HTR-8/SVneo (cell line): ENCODE data around the gene SNX15.

Experiments
- DNase-seq: peaks from one replicate; pipeline ENCODE4 v3.0.0; 2011; ENCODE audit warnings: low spot score, mixed read lengths; ENCODE audit not compliant: insufficient read length
- FAIRE-seq: peaks from 2 replicates; lab custom pipeline; 2011; peaks lifted over from hg19 to GRCh38; lab: Jason Lieb, UNC

SNX15 gene

DNA sequence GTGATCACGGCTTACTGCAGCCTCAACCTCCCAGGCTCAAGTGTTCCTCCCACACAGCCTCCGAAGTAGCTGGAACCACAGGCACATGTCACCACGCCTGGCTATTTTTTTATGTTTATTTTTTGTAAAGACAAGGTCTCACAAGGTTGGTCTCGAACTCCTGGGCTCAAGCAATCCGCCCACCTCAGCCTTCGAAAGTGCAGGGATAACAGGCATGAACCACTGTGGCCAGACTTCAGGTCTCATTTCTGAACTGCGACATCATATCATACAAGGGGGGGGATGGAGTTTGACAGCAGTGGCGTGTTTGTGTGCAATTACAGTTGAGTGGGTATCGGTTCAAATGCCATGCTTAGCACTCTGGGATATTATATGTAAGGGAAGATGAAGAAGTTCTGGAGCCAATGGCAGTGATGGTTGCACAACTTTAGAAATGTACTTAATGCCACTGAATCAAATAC lies 24.2 kb downstream of the SNX15 start:
- no peak for DNase-seq
- FAIRE-seq, result no peak

DNA sequence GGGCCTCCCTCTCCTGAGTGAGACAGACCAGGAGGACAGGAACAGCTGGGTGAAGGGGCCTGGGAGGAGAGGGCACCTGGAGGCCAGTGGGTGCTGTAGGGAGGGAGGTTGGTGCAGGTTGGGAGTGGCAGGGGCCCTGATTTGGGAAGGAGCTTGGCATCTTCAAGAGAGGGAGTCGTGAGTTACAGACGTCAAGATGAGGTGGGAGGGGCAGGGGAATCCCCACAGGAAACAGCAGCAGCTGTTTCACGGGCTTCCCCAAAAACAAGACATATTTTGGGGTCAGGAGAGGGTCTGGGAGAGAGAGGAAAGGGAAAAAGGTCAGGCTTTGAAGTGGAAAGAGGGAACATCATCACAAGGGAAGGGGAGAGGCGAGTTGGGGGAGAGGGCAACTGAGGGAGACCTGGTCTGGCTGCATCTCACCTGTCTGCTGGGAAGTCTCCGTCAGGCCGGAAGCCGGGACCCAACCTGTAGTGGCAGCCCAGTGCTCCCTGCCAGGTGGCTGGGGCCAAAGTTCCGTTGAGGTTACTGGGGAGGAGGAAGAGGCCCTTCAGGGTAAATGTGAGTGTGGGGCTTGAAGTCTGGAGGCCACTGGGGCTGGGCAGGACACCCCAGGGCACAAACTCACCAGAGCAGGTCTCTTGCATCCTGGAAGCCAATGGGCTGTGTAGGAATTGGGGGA lies 26.7 kb downstream of the SNX15 start:
- DNase-seq (no peak), FAIRE-seq (no peak)

DNA sequence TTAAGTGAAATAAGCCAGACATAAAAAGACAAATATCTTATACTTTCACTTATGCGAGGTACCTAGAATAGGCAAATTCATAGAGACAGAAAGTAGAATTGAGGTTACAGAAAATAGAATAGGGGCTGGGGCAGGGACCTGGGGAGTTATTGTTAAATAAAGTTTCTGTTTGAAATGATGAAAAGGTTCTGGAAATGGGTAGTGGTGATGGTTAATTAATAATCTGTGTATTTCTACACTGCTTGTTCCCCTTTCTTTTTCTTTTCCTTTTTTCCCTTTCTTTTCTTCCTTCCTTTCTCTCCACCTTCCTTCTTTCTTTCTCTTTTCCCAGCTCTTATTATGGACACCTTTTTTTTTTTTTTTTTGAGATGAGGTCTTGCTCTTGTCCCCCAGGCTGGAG lies 28.3 kb downstream of the SNX15 start:
- FAIRE-seq (no peak), DNase-seq (no peak)

DNA sequence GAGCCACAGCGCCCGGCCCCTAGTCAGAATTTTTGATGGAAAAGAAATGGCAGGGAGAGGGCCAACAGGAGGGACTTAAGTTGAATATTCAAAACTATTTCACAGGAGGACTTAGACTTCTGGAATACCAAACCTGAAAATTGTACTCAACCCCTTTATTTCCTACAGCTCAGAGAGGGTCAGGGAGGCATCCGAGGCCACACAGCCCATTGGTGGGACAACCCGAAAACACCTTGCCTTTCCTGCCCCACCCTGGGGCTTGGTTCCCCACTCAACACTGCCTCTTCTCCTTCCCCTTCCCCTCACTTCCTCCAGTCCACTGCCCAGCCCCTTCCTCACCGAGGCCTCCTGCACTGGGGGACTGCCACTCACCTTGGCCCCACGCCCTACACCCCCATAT lies 29.8 kb downstream of the SNX15 start:
- FAIRE-seq (no peak), DNase-seq (no peak)

DNA sequence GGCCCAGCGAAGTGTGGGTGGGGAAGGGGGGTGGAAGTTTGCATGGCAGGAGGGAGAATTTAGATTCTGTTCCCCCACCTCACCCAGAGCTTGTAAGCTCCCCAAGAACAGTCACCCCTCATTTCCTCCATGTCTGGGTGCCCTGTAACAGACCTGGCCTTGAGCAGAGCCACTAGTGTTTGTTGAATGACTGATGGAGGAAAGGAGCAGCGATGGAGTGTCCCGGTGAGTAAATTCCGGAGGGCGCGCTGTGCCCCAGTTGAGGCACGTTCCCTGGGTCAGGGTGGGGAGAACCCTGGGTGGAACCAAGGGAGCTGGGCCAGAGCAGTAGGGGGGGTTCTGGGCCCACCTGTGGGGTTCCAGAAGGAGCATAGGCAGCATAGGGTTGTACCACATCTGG lies 30.3 kb downstream of the SNX15 start:
- FAIRE-seq, result no peak
- DNase-seq, result no peak

DNA sequence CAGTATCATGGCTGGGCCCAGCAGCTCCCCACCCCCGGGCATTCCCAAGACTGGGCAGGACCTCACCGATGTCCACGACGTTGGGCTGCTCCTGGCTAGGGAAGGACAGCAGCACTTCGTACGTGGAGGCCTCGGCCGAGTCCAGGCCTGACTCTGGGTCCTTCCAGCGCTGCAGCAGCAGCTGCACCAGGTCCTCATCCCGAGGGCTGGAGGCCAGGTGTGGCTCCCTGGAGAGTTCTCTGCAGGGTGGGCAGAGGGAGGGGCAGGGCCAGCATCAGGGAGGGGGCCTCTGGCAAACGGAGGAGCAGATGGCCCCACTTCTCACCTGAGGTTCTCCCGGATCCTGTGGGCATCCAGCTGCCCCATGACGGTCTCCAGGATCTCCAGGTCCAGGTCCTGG lies 30.8 kb downstream of the SNX15 start:
- FAIRE-seq, result no peak

DNA sequence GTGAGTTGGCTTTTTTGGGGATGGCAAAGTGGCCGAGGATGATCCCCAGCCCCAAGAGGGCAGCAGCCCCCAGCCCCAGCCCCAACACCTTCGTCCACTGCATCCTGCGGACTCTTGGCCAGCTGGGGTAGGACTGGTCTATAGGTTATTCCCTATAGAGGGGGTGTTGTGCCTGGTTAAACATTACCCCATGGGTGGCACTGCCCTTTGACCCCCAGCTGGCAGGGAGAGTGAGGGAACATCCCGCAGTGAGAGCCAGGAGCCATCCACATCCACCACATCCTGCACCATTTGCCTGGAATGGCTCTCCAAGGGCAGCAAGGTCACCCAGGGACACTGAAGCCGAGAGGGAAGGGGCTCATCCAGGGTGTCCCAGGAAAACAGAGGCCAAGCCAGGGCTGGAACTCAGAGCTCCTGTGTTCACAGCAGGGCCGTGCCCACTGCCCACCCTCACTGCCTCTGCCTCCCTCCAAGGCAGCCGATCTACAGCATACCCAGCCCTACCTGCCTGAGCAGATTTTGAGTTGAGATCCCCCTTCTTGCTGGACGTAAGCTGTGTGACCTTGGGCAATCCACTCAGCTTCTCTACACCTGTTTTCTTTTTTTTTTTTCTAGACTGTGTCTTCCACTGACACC lies 31.3 kb downstream of the SNX15 start, which contains the start of gene NAALADL1:
NAALADL1 (minus strand) TSS at position 135 of the 636 bp plus-strand sequence; CDS start at position 103, 32 bp downstream.
- FAIRE-seq (no peak), DNase-seq (no peak)

More for the DNA sequence above, 30.8 kb downstream of the SNX15 start:
- no peak for DNase-seq

DNA sequence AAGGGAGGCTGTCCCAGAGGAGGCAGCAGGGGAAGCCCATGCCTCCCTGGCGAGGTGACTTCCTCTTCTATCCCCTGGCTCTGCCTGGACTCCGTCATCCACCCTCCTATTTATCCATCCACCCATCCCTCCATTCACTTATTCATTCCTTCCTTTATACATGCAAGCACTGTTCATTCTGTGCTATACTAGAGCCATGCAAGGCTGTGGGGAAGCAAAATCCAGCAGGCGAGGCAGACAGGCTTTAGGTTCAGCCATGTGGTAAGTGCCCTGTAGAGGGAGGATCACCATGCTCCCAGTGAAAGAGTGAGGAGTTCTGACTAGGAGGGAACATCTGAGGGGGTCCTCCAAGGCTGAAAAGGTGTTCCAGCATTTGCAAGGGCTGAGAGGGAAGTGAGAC lies 32.3 kb downstream of the SNX15 start:
- DNase-seq (no peak), FAIRE-seq (no peak)

DNA sequence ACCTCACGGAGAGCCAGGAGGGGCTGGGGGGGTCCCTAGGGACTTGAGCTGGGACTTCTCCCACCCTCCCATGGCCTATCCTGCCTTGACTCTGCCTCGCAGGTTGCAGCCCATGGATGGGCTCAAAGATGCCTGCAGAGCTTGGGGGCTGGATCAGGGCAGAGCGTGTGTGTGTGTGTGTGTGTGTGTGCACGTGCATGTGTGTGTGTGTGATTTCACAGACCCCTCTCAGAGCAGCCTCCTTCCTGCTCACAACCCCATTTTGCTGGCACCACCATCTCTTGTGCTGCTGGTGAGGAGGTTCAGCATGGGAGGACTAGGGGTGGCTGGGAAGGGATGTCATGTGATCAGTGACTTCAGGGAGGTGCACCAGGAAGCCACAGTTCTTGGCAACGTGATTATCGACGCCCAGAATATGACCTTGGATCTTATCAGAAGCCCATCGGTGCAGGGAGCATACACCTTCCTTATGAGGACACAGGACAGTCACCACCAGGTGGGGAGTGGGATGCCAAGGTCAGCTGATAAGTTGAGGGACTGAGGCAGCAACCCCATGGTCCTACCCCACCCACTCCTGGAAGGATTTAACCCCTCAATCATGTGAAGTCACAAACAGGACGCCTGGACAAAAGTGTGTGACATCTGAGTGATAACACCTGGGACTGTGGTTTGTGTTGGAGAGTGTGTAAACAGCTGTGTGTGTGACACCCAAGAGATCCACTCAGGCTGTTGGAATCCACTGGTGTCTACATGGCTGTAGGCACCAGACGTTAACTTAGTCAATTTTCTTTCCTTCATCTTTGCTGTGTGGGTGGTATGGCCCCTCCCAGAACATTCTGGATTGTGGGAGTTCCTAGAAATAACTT lies 33.0 kb downstream of the SNX15 start:
- DNase-seq (no peak), FAIRE-seq (no peak)

DNA sequence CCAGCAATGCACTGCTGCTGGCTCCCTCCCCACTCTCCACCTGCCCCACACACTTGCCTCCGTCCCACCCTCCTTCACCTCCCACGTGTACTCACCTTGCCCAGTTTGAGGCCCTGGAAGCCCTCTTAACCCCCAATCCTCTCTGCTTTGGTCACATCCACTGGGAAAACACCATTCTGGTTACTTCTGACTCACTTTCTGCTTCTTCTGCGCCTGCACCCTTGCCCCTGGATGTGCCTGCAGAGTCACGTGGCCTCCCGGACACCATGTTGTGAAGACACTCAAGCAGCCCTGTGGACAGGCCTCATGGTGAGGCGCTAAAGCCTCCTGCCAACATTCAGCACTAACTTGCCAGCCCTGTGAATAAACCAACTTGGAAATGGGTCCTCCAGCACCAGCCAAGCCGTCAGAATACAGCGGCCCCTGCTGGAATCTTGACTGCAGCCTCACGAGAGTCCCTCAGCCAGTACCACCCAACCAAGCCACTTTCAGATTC lies 33.7 kb downstream of the SNX15 start:
- DNase-seq (no peak), FAIRE-seq (no peak)

DNA sequence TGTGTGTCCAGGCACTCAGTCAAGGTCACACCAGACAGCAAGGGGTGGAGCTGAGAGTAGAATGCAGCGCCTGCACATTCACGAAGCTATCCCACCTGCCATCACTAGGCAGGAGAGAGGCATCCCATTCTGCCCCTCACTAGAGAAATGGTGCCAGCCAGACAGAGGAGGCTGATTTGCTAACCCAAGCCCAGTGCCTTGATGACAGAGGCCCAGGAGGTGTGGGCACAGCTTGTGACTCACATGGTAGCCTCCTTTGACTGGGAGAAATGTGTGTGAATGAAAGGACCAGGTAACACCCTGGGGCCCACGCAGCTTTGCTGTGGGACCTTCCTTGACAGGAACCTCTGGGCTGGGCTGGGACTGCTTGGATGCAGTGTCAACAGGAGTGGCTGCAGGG lies 36.3 kb downstream of the SNX15 start:
- DNase-seq (no peak), FAIRE-seq (no peak)

DNA sequence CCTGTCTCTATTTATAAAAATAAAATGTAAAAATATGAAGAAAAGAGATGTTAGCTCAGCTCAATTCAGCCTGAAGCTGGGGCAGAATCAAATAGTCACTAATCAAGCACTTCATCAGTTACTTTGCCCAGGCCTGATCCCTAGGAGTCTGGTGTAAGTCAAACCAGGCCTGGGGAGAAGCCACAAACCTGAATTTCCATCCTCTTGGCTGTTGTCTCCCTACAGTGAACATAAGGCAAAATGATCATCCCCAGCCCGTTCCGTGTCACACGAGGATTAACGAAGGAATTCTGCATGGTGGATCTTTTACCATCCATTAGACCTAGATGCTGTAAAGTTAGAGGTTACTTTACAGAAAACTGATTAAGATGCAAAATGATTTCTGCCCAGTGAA lies 37.6 kb downstream of the SNX15 start:
- DNase-seq (no peak), FAIRE-seq (no peak)

DNA sequence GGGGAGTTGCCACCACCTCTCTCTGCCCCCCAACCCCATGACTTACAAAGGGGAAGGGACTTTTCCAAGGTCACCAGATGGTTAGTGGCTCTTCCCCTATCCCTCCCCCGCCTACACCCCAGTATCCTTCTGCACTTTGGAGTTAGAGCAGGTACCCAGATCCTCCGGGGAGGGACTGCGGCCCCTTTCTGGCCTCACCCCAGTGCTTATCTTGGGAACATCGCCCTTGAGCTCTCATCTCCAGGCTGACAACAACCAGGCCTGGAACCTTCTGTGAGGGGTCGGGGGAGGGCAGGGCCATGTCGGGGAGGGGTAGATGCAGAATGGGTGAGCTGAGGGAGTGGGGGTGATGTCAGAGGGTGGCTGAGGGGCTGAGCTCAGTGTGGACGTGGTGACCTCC lies 38.6 kb downstream of the SNX15 start:
- DNase-seq (no peak), FAIRE-seq (no peak)

DNA sequence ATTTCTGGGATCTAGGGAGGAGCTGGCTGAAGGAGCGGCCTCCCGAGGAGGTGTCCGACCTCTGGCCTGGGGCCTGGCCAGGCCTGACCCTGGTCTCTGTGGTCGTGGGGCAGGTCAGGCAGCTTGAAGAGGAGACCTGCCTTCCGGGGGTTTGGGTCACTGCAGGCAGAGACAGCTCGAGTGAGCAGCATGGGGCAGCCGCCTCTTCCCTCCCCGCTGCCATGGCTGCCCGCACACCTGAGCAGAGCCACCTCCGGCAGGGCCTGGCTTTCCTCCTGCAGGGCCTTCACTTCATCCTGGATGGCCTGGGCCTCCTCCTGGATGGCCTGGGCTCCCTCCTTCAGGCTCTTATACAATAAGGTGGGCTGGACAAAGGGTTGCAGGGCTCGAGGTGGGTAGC lies 39.1 kb downstream of the SNX15 start:
- no peak for DNase-seq
- no peak for FAIRE-seq

DNA sequence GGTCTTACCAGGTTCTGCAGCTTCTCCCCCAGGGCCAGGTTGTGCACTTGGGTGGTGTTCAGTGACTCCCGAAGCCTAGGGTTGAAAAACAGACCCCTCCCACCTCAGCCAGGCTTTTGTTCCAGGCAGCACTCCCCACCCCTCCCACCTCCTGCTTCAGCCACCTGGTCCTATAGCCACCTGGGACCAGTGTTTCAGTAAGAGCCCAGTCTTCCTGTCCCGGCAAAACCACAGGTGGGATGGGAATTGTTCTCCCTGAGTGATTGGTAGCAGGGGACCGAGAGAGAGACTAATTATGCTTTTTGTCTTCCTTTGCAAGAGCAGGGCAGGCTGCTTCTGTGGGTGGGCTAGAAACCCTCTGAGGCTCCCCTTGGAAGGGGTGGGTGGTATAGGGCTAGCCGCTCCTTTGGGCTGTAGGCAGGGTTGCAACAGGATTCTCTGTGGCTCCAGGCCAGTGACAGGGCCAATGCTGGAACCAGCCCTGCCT lies 39.6 kb downstream of the SNX15 start:
- FAIRE-seq (no peak), DNase-seq (no peak)

DNA sequence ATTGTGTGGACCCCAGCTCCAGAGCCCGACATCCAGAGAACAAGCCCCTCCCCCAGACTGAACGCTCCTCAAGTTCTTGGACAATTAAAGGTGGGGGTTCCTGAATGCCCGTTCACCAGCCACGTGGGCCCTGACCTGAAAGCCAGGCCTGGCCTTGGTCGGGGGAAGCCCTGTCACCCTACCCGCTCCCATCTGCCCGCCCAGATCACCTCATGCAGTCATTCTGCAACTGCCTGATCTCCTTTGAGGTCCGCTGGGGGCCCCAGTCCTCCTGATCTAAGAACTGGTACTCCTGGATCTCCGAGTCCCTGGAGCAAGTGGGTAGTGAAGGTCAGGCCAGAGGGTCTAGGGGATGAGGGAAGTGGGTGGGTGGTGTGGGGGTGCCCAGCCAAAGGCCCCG lies 40.2 kb downstream of the SNX15 start:
- FAIRE-seq (no peak), DNase-seq (no peak)

DNA sequence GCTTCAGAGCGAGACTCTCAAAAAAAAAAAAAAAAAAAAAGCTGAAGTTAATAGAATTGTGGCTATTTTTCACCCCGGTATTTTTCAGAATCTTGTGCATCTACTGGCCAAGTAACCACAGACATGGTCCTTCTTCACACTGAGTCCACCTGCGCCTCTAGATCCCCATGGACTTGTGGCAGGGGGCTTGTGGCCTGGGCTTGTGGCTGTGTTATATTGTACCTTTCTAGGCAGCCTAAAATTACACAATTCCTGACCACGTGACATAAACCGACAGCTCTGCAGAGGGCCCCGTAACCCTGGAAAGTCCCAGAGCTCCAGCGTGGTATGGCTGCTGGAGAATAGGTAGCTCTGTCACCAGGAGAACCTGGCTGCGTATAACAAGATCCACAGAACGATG lies 42.0 kb downstream of the SNX15 start:
- no peak for DNase-seq

DNA sequence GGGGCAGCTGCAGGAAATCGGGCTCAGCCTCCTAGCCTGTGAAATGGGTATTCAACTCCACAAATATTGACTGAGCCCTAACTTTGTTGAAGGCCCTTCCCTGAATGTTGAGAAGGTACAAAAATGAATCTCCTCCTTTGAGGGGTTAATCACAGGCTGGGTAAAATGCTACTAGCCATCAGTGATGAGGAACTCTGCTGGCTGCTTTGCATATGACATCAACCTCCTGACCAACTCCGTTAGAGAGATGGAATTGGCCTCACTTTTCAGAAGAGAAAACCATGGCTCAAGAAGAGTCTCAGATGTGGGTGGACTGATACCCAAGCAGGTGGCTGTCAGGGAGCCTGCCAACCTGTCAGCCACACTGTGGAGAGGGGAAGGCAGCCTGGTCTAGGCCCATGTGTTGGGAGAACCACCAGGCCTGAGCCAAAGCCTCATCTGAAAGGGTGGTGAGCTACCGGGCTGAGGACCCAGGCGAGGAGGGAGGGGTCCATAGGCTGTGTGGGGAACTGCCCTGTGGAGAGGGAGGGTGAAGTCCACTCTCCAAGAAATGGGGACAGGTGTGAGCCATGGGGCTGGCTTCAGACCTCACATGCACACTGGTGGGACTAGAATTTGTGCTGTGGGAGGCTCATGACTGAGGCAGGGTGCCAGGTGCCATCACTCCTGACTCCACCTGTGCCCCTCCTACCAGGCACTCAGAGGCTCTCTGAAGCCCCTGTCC lies 44.8 kb downstream of the SNX15 start:
- DNase-seq, result no peak
- FAIRE-seq, result no peak

More for the DNA sequence above, 42.0 kb downstream of the SNX15 start:
- no peak for FAIRE-seq

DNA sequence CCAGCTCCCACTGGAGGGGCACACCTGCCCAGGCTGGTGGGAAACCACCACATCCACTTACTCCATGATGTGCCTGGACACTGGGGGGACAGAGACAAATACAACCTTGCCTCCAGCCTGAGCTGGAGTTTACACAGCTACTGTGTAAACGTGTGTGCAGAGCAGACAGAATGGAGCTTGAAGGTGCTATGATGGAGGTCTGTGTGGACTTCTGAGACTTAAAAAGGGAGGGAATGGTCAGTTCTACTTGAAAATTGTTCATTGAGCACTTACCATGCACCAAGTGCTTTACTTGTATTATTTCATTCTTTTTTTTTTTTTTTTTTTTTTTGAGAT lies 45.4 kb downstream of the SNX15 start:
- FAIRE-seq, result no peak

DNA sequence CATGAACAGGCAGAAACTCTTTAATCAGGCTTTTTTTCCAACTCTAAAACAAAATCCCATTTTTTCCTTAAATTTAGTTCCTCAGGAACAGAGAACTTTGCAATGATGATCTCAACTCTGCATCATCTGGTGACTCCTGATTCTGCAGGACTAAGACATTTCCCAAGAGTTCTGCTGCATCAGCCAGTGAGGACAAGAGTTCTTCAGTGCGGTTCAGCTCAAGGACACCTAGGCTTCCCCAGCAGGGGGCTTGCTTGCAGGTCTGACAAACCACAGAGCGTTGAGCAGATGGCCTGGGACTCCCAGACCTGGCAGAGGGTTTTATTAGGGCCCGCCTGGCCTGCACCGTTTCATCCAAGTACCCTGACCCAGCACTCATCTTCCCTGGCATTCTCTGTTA lies 50.2 kb downstream of the SNX15 start:
- FAIRE-seq, result no peak
- DNase-seq, result no peak

More for the DNA sequence above, 45.4 kb downstream of the SNX15 start:
- no peak for DNase-seq
